ENCODE measurements around the gene MKI67. TPM values are rescaled to one million over a fixed set of nuclear protein-coding genes. Genes with fewer than 3 reads are reported as not detected.

MKI67 gene
- total and polyA plus RNA-seq, 9 of the 15 experiments (the other 6 are each of a cell fraction or from before 2014, with no cell fraction given) = 11.8 to 86.5 (median 36.0) TPM

- Histone ChIP-seq H3K4me3 (no peak overlapping the region), H3K27me3 (ENCODE audit: control insufficient read depth in 2 of 2, insufficient read depth in 2 of 2, low read length in 2 of 2) (peaks cover 3 to 27% of the 10 kb centered on the region in 2 experiments; a peak in 3 of 5 replicates), H4K20me1 (replicated peaks; ENCODE audit: control insufficient read depth, insufficient read depth, low read length) (no peaks in the 10 kb centered on the region), H3K9me3 (replicated peaks; ENCODE audit: control insufficient read depth, insufficient read depth, low read depth, low read length) (no peaks in the 10 kb centered on the region), H3K9ac (ENCODE audit: insufficient read depth in 1 of 2, low read depth in 2 of 2, low read length in 2 of 2) (no peak overlapping the region), H3K36me3 (ENCODE audit: control insufficient read depth, insufficient read depth, low read length) (no peaks in the 10 kb centered on the region; the same call in 2 of the 3 replicates), H3K27ac (ENCODE audit: extremely low read depth, low read depth, low read length) (no peak overlapping the region), H2AFZ (ENCODE audit: low read depth, low read length) (no peak overlapping the region), H3K4me2 (ENCODE audit: insufficient read depth, low read length) (no peak overlapping the region), H3K79me2 (ENCODE audit: control insufficient read depth, insufficient read depth, low read length) (no peaks in the 10 kb centered on the region), H3K9me1 (ENCODE audit: control insufficient read depth, insufficient read depth, low read length) (no peaks in the 10 kb centered on the region), H3K4me1 (replicated peaks in 1 of 2; ENCODE audit: control insufficient read depth in 2 of 2, insufficient read depth in 2 of 2, low read length in 2 of 2) (peaks cover 3 to 5% of the 10 kb centered on the region in 2 experiments; a peak in 3 of 5 replicates)
- no peak for TF ChIP-seq ZNF184 (CRISPR knock-in tag; IDR thresholded peaks at IDR 0.05)
- no peak for TF ChIP-seq ZNF232 (CRISPR knock-in tag; IDR thresholded peaks at IDR 0.05)
- TF ChIP-seq TCF7L2 (IDR thresholded peaks at IDR 0.05; ENCODE audit: low read depth, low read length) = no peak
- TF ChIP-seq EP400 (IDR thresholded peaks at IDR 0.05) = no peak
- no peak for TF ChIP-seq RCOR1 (IDR thresholded peaks at IDR 0.05; ENCODE audit: borderline replicate concordance in 1 of 2, low read depth in 2 of 2, low read length in 2 of 2)
- no peak for TF ChIP-seq ZNF780A (CRISPR knock-in tag; IDR thresholded peaks at IDR 0.05)
- TF ChIP-seq, protein P1, sequence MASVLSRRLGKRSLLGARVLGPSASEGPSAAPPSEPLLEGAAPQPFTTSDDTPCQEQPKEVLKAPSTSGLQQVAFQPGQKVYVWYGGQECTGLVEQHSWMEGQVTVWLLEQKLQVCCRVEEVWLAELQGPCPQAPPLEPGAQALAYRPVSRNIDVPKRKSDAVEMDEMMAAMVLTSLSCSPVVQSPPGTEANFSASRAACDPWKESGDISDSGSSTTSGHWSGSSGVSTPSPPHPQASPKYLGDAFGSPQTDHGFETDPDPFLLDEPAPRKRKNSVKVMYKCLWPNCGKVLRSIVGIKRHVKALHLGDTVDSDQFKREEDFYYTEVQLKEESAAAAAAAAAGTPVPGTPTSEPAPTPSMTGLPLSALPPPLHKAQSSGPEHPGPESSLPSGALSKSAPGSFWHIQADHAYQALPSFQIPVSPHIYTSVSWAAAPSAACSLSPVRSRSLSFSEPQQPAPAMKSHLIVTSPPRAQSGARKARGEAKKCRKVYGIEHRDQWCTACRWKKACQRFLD (CRISPR knock-in tag; IDR thresholded peaks at IDR 0.05) = no peak
- TF ChIP-seq, protein P2, sequence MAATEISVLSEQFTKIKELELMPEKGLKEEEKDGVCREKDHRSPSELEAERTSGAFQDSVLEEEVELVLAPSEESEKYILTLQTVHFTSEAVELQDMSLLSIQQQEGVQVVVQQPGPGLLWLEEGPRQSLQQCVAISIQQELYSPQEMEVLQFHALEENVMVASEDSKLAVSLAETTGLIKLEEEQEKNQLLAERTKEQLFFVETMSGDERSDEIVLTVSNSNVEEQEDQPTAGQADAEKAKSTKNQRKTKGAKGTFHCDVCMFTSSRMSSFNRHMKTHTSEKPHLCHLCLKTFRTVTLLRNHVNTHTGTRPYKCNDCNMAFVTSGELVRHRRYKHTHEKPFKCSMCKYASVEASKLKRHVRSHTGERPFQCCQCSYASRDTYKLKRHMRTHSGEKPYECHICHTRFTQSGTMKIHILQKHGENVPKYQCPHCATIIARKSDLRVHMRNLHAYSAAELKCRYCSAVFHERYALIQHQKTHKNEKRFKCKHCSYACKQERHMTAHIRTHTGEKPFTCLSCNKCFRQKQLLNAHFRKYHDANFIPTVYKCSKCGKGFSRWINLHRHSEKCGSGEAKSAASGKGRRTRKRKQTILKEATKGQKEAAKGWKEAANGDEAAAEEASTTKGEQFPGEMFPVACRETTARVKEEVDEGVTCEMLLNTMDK (IDR thresholded peaks at IDR 0.05; ENCODE audit: borderline replicate concordance, insufficient read depth, low read depth, low read length, poor library complexity, severe bottlenecking) = no peak
- no peak for TF ChIP-seq ZBTB43 (CRISPR knock-in tag; IDR thresholded peaks at IDR 0.05)
- TF ChIP-seq ZNF133 (CRISPR knock-in tag; IDR thresholded peaks at IDR 0.05) = no peak
- in situ Hi-C loops (cut with MboI) = no loop called here
- POLR2A ChIA-PET = no interaction called here
- intact Hi-C loops (cut with micrococcal nuclease) = loop anchor here (10.0 kb wide), 1 partner anchor 52 kb away; no protein-coding TSS in a partner anchor
- no peak for FAIRE-seq
- DNase-seq (ENCODE audit: extremely low read depth in 1 of 4, low spot score in 3 of 4) = no peak
- 9% methylated on average over 9 of the region's 13 CpGs for WGBS (ENCODE audit: insufficient coverage, low coverage, missing lambda C conversion rate)
- no TSS peak for BruUV-seq (replicated peaks)
- CTCF ChIA-PET (ENCODE audit: low intra/inter-chr PET ratio) = no interaction called here
- no peak for ATAC-seq
These were observed 59.3 kb downstream of the MKI67 start for GRCh38 chr10:128066870-128067382.

All from K562 (cell line).